Endothelial cell of umbilical vein (primary cell): ENCODE data around the gene CACNA2D1.

Source experiments
- EZH2 ChIP-seq: IDR thresholded peaks from 2 replicates; pipeline ENCODE4 v1.6.1; 2012; ENCODE audit warnings: borderline replicate concordance, low read depth, mild to moderate bottlenecking, moderate library complexity, low read length, inconsistent platforms; ENCODE audit not compliant: severe bottlenecking
- GATA2 ChIP-seq: IDR thresholded peaks from 2 replicates; pipeline ENCODE4 v1.7.0; 2011; ENCODE audit warnings: low read depth, mild to moderate bottlenecking, moderate library complexity, mixed read lengths, low read length; ENCODE audit not compliant: insufficient read length, insufficient read depth
- JUN ChIP-seq: IDR thresholded peaks from 2 replicates; pipeline ENCODE4 v1.6.1; 2011; ENCODE audit warnings: borderline replicate concordance, low read depth; ENCODE audit not compliant: insufficient read length, insufficient read depth
- MYC ChIP-seq: IDR thresholded peaks from one replicate; pipeline ENCODE4 v1.6.1; 2011; ENCODE audit warnings: mild to moderate bottlenecking, low read depth, low read length
- POLR2A ChIP-seq: IDR thresholded peaks from 2 replicates; pipeline ENCODE4 v1.6.1; 2012; ENCODE audit warnings: low read depth, mild to moderate bottlenecking, control low read depth, low read length
- POLR2AphosphoS5 ChIP-seq: IDR thresholded peaks from 2 replicates; pipeline ENCODE4 v1.6.1; 2012; ENCODE audit warnings: low read depth, mild to moderate bottlenecking, control low read depth, low read length, moderate library complexity; ENCODE audit not compliant: insufficient read depth
- TF ChIP-seq, protein P1 (sequence below), 2 donors: IDR thresholded peaks; 1 replicate in 1 of 2; 2 replicates in 1 of 2; pipeline ENCODE4 v1.5.1; 2011; ENCODE audit warnings: low read length in 2 of 2, mild to moderate bottlenecking in 2 of 2, moderate library complexity in 2 of 2, control low read depth in 1 of 2, inconsistent platforms in 1 of 2, low read depth in 1 of 2; ENCODE audit not compliant: insufficient read depth in 1 of 2; ENCODE audit errors: extremely low read depth in 1 of 2

DNA sequence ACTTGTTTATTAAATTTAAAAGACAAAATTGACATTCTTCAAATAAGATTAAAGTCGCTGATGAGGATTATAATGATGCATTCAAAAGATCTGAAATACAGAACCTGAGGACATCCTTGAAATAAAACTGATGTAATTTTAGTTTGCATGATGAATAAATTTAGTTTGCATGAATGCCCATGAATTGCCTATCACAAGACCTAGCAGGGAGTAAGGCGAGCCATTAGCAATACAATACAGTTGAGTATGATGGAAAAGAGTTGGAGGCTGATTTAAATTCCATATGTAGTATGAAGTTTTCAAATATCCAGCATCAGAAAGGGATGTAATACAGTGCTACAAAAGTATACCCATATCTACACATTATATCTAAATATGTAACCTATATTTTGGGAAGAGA is 321.3 kb downstream of the CACNA2D1 start:
- TF ChIP-seq EZH2 (no peak), POLR2AphosphoS5 (no peak), MYC (no peak), POLR2A (no peak), JUN (no peak), GATA2 (no peak)
- TF ChIP-seq, protein P1, sequence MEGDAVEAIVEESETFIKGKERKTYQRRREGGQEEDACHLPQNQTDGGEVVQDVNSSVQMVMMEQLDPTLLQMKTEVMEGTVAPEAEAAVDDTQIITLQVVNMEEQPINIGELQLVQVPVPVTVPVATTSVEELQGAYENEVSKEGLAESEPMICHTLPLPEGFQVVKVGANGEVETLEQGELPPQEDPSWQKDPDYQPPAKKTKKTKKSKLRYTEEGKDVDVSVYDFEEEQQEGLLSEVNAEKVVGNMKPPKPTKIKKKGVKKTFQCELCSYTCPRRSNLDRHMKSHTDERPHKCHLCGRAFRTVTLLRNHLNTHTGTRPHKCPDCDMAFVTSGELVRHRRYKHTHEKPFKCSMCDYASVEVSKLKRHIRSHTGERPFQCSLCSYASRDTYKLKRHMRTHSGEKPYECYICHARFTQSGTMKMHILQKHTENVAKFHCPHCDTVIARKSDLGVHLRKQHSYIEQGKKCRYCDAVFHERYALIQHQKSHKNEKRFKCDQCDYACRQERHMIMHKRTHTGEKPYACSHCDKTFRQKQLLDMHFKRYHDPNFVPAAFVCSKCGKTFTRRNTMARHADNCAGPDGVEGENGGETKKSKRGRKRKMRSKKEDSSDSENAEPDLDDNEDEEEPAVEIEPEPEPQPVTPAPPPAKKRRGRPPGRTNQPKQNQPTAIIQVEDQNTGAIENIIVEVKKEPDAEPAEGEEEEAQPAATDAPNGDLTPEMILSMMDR (IDR thresholded peaks at IDR 0.05; ENCODE audit: extremely low read depth in 1 of 2, insufficient read depth in 1 of 2, low read depth in 1 of 2, low read length in 2 of 2): no peak
